Stomach smooth muscle (tissue), 2 donors: ENCODE data around the gene KRTAP5-8.
"Not testable (repeated sequence)": the region's sequence is repeated elsewhere in the genome, so short reads cannot be mapped to it uniquely, and the experiment has no call there.

Experiments used
- H3K27ac ChIP-seq: one replicate; pipeline ENCODE4 v1.7.0; 2013; ENCODE audit warnings: mild to moderate bottlenecking, low read length, inconsistent platforms
- H3K27me3 ChIP-seq, 2 donors: one replicate each; pipeline ENCODE4 v1.7.0; 2013; ENCODE audit warnings: low read length in 2 of 2; ENCODE audit not compliant: insufficient read depth in 2 of 2, control insufficient read depth in 1 of 2
- H3K36me3 ChIP-seq, 2 donors: one replicate each; pipeline ENCODE4 v1.7.0; 2013; ENCODE audit warnings: low read length in 2 of 2; ENCODE audit not compliant: control insufficient read depth in 2 of 2, insufficient read depth in 2 of 2
- H3K4me1 ChIP-seq: one replicate; pipeline ENCODE4 v1.7.0; 2013; ENCODE audit warnings: low read length; ENCODE audit not compliant: control insufficient read depth, insufficient read depth
- H3K4me3 ChIP-seq, 2 donors: one replicate each; pipeline ENCODE4 v1.7.0; 2013; ENCODE audit warnings: low read length in 2 of 2
- H3K9ac ChIP-seq, 2 donors: one replicate each; pipeline ENCODE4 v1.7.0; 2013; ENCODE audit warnings: low read length in 2 of 2, mild to moderate bottlenecking in 1 of 2
- H3K9me3 ChIP-seq, 2 donors: one replicate each; pipeline ENCODE4 v1.7.0; 2013; ENCODE audit warnings: low read length in 2 of 2; ENCODE audit not compliant: control insufficient read depth in 2 of 2
- donor health status: healthy.
- donor health status: Pancreatic carcinoma.

KRTAP5-8 gene

DNA sequence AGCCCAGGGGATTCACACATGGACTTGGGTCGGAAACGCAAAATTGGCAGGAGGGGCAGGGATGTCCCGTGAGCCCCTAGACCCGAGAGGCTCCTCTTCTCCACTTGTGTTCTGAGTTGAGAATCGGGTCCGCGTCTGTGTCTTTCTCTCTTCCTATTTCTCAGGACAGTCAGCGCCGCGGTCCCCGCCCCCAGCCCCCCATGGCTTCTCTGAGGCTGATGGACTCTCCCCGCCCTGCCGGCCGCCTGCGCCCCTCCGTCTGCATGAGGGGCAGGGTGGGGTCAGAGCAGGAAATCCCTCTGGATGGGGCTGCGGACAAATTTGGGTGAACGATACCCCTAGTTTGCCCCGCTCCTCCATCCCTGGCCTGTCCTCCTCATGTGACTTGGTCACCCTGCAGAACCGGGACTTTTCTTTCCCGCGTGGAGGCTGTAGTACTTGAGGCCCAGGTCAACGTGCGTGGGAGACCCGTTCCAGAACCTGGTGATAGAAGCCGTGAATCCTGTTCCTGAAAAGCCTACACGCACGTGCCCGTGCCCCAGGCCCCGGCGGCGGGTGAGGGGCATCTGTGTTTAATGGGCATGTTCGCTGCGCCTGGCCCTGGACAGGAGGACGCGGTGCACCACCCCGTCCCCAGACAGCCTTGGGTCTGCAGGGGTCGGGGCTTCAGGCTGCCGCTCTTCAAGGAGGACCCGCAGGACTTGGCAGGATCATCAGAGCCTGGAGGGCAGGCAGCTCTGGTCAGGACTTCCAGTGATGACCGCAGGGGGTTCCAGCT is 39.1 kb downstream of the KRTAP5-8 start:
- not testable (repeated sequence) for H3K4me3 ChIP-seq, H3K4me1 ChIP-seq, H3K36me3 ChIP-seq, H3K27ac ChIP-seq, H3K9ac ChIP-seq, H3K9me3 ChIP-seq
- H3K27me3 ChIP-seq = peaks cover 6 to 13% of the 10 kb centered on the region in 2 donors

DNA sequence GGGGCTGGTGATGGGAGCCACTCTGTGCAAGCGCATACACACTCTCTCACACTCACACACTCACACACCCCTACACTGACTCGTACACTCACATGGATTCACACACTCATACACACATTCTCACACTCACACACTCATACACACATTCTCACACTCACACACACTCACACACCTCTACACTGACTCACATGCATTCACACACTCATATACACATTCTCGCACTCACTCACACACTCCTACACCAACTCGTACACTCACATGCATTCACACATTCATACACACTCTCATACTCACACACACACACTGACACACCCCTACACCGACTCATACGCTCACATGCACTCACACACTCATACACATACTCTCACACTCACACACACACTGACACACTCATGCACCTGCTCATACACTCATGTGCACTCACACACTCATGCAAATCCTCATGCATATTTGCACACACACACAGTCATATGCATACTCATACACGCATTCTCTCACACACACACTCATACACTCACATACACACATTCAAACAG is 39.7 kb downstream of the KRTAP5-8 start:
- Histone ChIP-seq H3K4me1 (no peaks in the 10 kb centered on the region), H3K9ac (no peak overlapping the region), H3K9me3 (no peaks in the 10 kb centered on the region), H3K27ac (no peak overlapping the region), H3K4me3 (no peak overlapping the region), H3K36me3 (no peaks in the 10 kb centered on the region), H3K27me3 (peaks cover 4 to 15% of the 10 kb centered on the region in 2 donors)

DNA sequence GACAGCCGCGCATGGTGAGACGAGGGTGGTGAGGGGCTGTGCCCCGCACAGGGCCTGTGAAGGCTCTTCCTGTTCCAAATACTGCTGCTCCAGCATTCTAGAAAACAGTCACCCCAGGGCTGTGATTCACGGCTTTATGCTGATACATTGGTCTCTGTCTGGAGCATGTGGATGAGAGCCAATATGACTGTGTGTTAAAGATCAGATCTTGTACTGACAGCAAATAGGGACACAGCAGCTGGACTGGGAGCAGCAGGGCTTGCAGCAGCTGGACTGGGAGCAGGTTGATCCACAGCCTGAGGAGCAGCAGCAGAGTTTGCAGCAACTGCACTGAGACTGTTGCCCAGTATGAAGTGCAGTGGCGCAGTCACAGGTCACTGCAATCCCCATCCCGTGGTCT is 41.7 kb downstream of the KRTAP5-8 start:
- H3K4me1 ChIP-seq, H3K9me3 ChIP-seq, H3K27ac ChIP-seq, H3K36me3 ChIP-seq, H3K9ac ChIP-seq, H3K4me3 ChIP-seq: not testable (repeated sequence)
- H3K27me3 ChIP-seq = peaks cover 4 to 11% of the 10 kb centered on the region in 2 donors

- Histone ChIP-seq H3K36me3 (no peaks in the 10 kb centered on the region), H3K4me1 (no peaks in the 10 kb centered on the region), H3K4me3 (no peak overlapping the region), H3K27ac (no peak overlapping the region), H3K27me3 (peaks cover 4 to 7% of the 10 kb centered on the region in 2 donors), H3K9me3 (no peaks in the 10 kb centered on the region), H3K9ac (no peak overlapping the region)
These were observed 42.5 kb downstream of the KRTAP5-8 start for GRCh38 chr11:71580057-71581003.

GRCh38 chr11:71581826-71582225 is 44.0 kb downstream of the KRTAP5-8 start:
- Histone ChIP-seq H3K4me1 (no peaks in the 10 kb centered on the region), H3K9ac (no peak overlapping the region), H3K9me3 (no peaks in the 10 kb centered on the region), H3K36me3 (no peaks in the 10 kb centered on the region), H3K4me3 (no peak overlapping the region), H3K27ac (no peak overlapping the region), H3K27me3 (peaks cover 4 to 7% of the 10 kb centered on the region in 2 donors)

DNA sequence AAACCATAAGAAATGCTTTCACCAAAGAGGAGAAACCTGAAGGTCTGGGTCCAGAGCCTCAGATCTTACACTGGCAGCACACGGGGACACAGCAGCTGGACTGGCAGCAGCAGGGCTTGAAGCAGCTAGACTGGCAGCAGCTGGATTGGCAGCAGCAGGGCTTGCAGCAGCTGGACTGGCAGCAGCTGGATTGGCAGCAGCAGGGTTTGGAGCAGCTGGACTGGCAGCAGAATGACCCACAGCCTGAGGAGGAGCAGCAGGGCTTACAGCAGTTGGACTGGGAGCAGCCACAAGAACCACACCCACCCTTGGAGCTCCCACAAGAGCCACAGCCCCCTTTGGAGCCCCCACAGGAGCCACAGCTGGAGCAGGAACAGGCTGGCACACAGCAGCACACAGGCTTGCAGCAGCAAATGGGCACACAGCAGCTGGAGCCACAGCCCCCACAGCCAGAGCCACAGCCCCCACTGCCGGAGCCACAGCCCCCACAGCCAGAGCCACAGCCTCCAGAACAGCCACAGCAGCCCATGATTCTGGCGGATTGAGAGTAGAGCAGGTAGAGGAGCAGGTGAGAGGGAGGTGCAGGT is 44.6 kb downstream of the KRTAP5-8 start, which contains the start of gene KRTAP5-11:
Gene KRTAP5-11 (minus strand): TSS at position 567 of the 587 bp plus-strand sequence. CDS start 38 bp downstream, at position 529.
- no peaks in the 10 kb centered on the region for H3K9me3 ChIP-seq
- H3K36me3 ChIP-seq = no peaks in the 10 kb centered on the region
- H3K9ac ChIP-seq = no peak within 1 kb of the TSS
- H3K4me1 ChIP-seq = no peaks in the 10 kb centered on the region
- H3K4me3 ChIP-seq = no peak within 1 kb of the TSS
- peaks cover 4 to 7% of the 10 kb centered on the region in 2 donors for H3K27me3 ChIP-seq
- no peak within 1 kb of the TSS for H3K27ac ChIP-seq

DNA sequence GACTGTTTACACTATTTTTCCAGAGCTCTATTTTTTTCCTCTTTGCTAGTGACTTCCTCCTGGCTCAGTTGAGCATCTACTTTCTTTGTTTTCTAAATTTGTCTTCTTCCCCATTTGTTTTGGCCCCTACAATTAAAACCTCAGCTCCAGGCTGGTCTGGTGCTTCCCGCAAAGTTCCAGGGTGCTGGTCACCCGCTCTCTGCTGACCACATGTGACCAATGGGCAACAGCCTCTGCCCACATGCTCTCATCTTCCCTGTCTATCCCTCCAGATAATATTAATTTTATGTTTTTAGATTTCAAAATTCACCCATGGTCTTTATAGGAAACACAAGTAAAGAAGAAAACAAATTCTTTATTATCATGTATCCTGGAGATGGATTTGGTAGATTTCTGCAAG is 45.1 kb downstream of the KRTAP5-8 start:
- not testable (repeated sequence) for H3K27ac ChIP-seq, H3K9me3 ChIP-seq, H3K4me1 ChIP-seq, H3K4me3 ChIP-seq, H3K9ac ChIP-seq, H3K36me3 ChIP-seq, H3K27me3 ChIP-seq

DNA sequence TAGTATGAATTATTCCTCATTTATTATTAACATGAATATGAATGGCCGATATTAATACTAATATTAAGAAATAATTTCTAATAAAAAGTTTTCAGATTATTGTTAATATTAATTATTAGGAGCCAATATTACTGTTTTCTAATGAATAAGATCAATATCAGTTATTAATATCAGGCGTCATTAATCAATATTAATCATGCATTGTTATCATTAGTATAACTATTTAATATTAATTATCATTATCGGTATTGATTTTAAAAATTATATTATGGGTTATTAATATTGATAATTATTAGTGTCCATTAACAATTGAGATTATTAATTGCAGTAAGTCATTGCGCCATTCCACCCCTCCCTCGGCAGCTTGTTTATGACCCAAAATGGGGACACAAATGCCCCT is 47.8 kb downstream of the KRTAP5-8 start:
- H3K9me3 ChIP-seq, H3K9ac ChIP-seq, H3K4me3 ChIP-seq, H3K27me3 ChIP-seq, H3K36me3 ChIP-seq, H3K27ac ChIP-seq, H3K4me1 ChIP-seq: not testable (repeated sequence)

- not testable (repeated sequence) for H3K27me3 ChIP-seq, H3K4me3 ChIP-seq
These were observed 50.5 kb downstream of the KRTAP5-8 start for GRCh38 chr11:71588314-71588713.

More at GRCh38 chr11:71588314-71588713, 50.5 kb downstream of the KRTAP5-8 start:
- not testable (repeated sequence) for H3K27ac ChIP-seq, H3K36me3 ChIP-seq, H3K4me1 ChIP-seq, H3K9ac ChIP-seq, H3K9me3 ChIP-seq
